Measurements from ENCODE around the gene TNRC6C. TPM values are rescaled to one million over a fixed set of nuclear protein-coding genes. Genes with fewer than 3 reads are reported as not detected.

TNRC6C gene
- total RNA-seq, 2 experiments from 2014 or later, result 50.7 to 57.3 TPM

DNA sequence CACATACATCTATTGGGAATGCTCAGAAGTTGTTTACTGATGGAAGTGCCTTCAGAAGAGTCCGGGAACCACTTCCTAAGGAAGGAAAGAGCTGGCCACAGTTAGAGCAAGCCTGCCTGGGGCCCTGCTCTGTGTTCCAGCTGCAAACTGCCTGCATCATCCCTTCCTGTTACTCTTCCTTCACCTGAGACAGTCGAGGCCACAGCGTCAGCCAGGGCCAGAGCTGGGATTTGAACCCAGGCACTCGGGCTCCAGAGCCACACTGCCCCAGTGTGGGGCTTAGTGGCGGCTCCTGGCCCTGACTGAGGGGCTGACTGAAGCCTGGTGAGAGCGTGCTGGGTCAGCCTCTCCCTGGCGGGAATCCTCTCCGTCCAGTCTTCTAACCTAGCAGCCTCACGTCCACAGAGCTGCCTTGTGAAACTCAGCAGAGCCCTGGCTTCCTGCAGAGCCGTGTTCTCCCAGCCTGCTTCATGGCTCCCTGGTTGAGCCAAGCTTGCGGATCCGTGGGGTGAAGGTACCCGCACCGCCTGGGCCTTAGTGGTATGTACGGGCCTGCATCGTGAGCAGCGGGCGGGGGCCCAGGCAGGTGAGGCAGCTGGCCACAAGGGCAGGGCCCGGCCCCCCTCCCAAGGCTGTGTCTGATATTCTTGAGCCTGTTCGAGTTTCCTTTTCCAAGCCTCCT lies 183.1 kb downstream of the TNRC6C start:
- ATAC-seq (ENCODE audit: poor library complexity) (no peak), DNase-seq (no peak)
- peak overlapping the region; percentile 67 for H3K27ac Mint-ChIP-seq
- H3K4me1 ChIP-seq (ENCODE audit: insufficient read depth, low read length), result peaks cover 89% of the 10 kb centered on the region
- no peaks in the 10 kb centered on the region for H3K9me3 Mint-ChIP-seq
- no peak overlapping the region for H3K4me3 Mint-ChIP-seq
- peaks cover 61% of the 10 kb centered on the region for H3K4me1 Mint-ChIP-seq (ENCODE audit: low read depth)
- ChIA-PET CTCF (interaction anchor here (1.2 to 1.8 kb wide), 2 partner anchors 29 to 32 kb away, joined by 3 to 5 read pairs; no protein-coding TSS in a partner anchor), POLR2A (interaction anchor here (0.7 to 16.9 kb wide), 10 partner anchors 7 to 35 kb away, joined by 3 to 766 read pairs (median 7); partner anchors contain the start of genes TMC6 and TMC8)
- no peaks in the 10 kb centered on the region for H3K27me3 Mint-ChIP-seq
- H3K27ac ChIP-seq (ENCODE audit: low read depth in 1 of 2, low read length in 2 of 2), result peak overlapping the region in 1 of 2 donors; percentile 21
- H3K36me3 ChIP-seq (ENCODE audit: insufficient read depth, low read length), result peaks cover 53% of the 10 kb centered on the region
- TF ChIP-seq CTCF (IDR thresholded peaks at IDR 0.05), result no peak
- H3K9me3 ChIP-seq (ENCODE audit: control insufficient read depth in 1 of 2, insufficient read depth in 1 of 2, low read length in 2 of 2), result no peaks in the 10 kb centered on the region
- peaks cover 51% of the 10 kb centered on the region for H3K36me3 Mint-ChIP-seq (ENCODE audit: low read depth)
- H3K27me3 ChIP-seq (ENCODE audit: control insufficient read depth in 1 of 2, insufficient read depth in 2 of 2, low read length in 2 of 2), result no peaks in the 10 kb centered on the region
- no peak overlapping the region for H3K4me3 ChIP-seq (ENCODE audit: low read length)
- intact Hi-C loops (cut with DNase I, micrococcal nuclease), result loop anchor here (2.0 to 5.0 kb wide), 2 partner anchors 27 to 46 kb away; partner anchors contain the start of genes AFMID (in 1 of the 2), SYNGR2 (in 1 of the 2) and TK1 (in 1 of the 2)

- peak in 2 of 14 experiments; percentile 54 to 71 for DNase-seq
- H3K4me3 ChIP-seq (ENCODE audit: low read length), result no peak overlapping the region
- H3K4me1 Mint-ChIP-seq (ENCODE audit: low read depth), result peaks cover 54% of the 10 kb centered on the region
- peaks cover 88% of the 10 kb centered on the region for H3K4me1 ChIP-seq (ENCODE audit: insufficient read depth, low read length)
- no peaks in the 10 kb centered on the region for H3K9me3 ChIP-seq (ENCODE audit: control insufficient read depth in 1 of 2, insufficient read depth in 1 of 2, low read length in 2 of 2)
- H3K27me3 ChIP-seq (ENCODE audit: control insufficient read depth in 1 of 2, insufficient read depth in 2 of 2, low read length in 2 of 2), result no peaks in the 10 kb centered on the region
- peaks cover 44% of the 10 kb centered on the region for H3K36me3 Mint-ChIP-seq (ENCODE audit: low read depth)
- ChIA-PET CTCF (interaction anchor here (1.2 to 1.8 kb wide), 2 partner anchors 30 to 31 kb away, joined by 3 to 5 read pairs; no protein-coding TSS in a partner anchor), POLR2A (interaction anchor here (0.7 to 16.9 kb wide), 10 partner anchors 8 to 33 kb away, joined by 3 to 766 read pairs (median 5); partner anchors contain the start of genes TMC6 and TMC8)
- H3K36me3 ChIP-seq (ENCODE audit: insufficient read depth, low read length), result peaks cover 46% of the 10 kb centered on the region
- no peak overlapping the region for H3K4me3 Mint-ChIP-seq
- peak overlapping the region in 1 of 2 donors; percentile 21 for H3K27ac ChIP-seq (ENCODE audit: low read depth in 1 of 2, low read length in 2 of 2)
- H3K27ac Mint-ChIP-seq, result peak overlapping the region; percentile 67
- intact Hi-C loops (cut with DNase I, micrococcal nuclease), result loop anchor here in 1 of 2 experiments (5.0 kb wide), 1 partner anchor 45 kb away; the partner anchor contains the start of genes AFMID and TK1
- no peaks in the 10 kb centered on the region for H3K27me3 Mint-ChIP-seq
- ATAC-seq (ENCODE audit: poor library complexity), result no peak
- H3K9me3 Mint-ChIP-seq, result no peaks in the 10 kb centered on the region
- no peak for TF ChIP-seq CTCF (IDR thresholded peaks at IDR 0.05)
Measured at GRCh38 chr17:78142119-78142861, 183.8 kb downstream of the TNRC6C start.

Data from CD4-positive, alpha-beta T cell (primary cell).